Calu3 (cell line): ENCODE results near the gene TWIST2. TPM values are rescaled to one million over a fixed set of nuclear protein-coding genes. Genes with fewer than 3 reads are reported as not detected.

Experiments
- BruUV-seq: library from RNA; stranded (reverse); fragments of 400-500 nt; replicated peaks from 2 replicates; lab custom pipeline; 2021; lab: Mats Ljungman, UMichigan
- CTCF ChIA-PET: fragments of 300-600 bp; sonication (Branson Sonifier 250); formaldehyde crosslinking; loops from one replicate; lab custom pipeline; 2022; ENCODE audit warnings: antibody characterized with exemption; lab: Charles Lee
- DNase-seq: peaks from one replicate; pipeline ENCODE4 v3.0.0; 2022
- H3K27ac Mint-ChIP-seq: one replicate; pipeline ENCODE4 v1.8.0; 2022; ENCODE audit warnings: mixed read lengths; ENCODE audit not compliant: unreplicated experiment
- H3K27me3 Mint-ChIP-seq: one replicate; pipeline ENCODE4 v1.8.0; 2022; ENCODE audit warnings: mixed read lengths; ENCODE audit not compliant: unreplicated experiment
- H3K36me3 Mint-ChIP-seq: one replicate; pipeline ENCODE4 v1.8.0; 2022; ENCODE audit warnings: mild to moderate bottlenecking, moderate library complexity, mixed read lengths; ENCODE audit not compliant: insufficient read depth, unreplicated experiment
- H3K4me1 Mint-ChIP-seq: one replicate; pipeline ENCODE4 v1.8.0; 2022; ENCODE audit warnings: mild to moderate bottlenecking, low read depth, mixed read lengths; ENCODE audit not compliant: unreplicated experiment
- H3K4me3 Mint-ChIP-seq: one replicate; pipeline ENCODE4 v1.8.0; 2022; ENCODE audit warnings: mild to moderate bottlenecking, low read depth, moderate library complexity, mixed read lengths; ENCODE audit not compliant: unreplicated experiment
- H3K9me3 Mint-ChIP-seq: one replicate; pipeline ENCODE4 v1.8.0; 2022; ENCODE audit warnings: low read depth, mixed read lengths; ENCODE audit not compliant: unreplicated experiment
- intact Hi-C: fragments of 100-400 bp; cut with micrococcal nuclease; formaldehyde crosslinking; loops from one replicate; pipeline ENCODE4 v1.10.0; 2022; ENCODE audit not compliant: unreplicated experiment
- total RNA-seq: library from RNA; stranded (reverse); gene quantifications from 2 replicates; pipeline ENCODE4 v1.2.3, GENCODE V29; 2022
- TF ChIP-seq, protein P1 (sequence below): fragments of 200-600 bp; IDR thresholded peaks from one replicate; pipeline ENCODE4 v1.8.0; 2022; ENCODE audit warnings: antibody characterized with exemption; ENCODE audit not compliant: unreplicated experiment

The TWIST2 gene
- total RNA-seq, 1 experiment from 2014 or later, result not detected

GRCh38 chr2:238888781-238889180 lies 40.9 kb downstream of the TWIST2 start:
- Mint-ChIP-seq H3K27me3 (peaks cover 72% of the 10 kb centered on the region), H3K4me3 (no peak overlapping the region), H3K4me1 (no peaks in the 10 kb centered on the region), H3K9me3 (no peaks in the 10 kb centered on the region), H3K36me3 (peaks cover 3% of the 10 kb centered on the region), H3K27ac (no peak overlapping the region)
- intact Hi-C loops, result no loop called here
- DNase-seq, result no peak
- no TSS peak for BruUV-seq
- TF ChIP-seq, protein P1, sequence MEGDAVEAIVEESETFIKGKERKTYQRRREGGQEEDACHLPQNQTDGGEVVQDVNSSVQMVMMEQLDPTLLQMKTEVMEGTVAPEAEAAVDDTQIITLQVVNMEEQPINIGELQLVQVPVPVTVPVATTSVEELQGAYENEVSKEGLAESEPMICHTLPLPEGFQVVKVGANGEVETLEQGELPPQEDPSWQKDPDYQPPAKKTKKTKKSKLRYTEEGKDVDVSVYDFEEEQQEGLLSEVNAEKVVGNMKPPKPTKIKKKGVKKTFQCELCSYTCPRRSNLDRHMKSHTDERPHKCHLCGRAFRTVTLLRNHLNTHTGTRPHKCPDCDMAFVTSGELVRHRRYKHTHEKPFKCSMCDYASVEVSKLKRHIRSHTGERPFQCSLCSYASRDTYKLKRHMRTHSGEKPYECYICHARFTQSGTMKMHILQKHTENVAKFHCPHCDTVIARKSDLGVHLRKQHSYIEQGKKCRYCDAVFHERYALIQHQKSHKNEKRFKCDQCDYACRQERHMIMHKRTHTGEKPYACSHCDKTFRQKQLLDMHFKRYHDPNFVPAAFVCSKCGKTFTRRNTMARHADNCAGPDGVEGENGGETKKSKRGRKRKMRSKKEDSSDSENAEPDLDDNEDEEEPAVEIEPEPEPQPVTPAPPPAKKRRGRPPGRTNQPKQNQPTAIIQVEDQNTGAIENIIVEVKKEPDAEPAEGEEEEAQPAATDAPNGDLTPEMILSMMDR, result no peak
- CTCF ChIA-PET, result no interaction called here

- BruUV-seq, result no TSS peak
Observed at GRCh38 chr2:238890131-238890530, 42.2 kb downstream of the TWIST2 start.

DNA sequence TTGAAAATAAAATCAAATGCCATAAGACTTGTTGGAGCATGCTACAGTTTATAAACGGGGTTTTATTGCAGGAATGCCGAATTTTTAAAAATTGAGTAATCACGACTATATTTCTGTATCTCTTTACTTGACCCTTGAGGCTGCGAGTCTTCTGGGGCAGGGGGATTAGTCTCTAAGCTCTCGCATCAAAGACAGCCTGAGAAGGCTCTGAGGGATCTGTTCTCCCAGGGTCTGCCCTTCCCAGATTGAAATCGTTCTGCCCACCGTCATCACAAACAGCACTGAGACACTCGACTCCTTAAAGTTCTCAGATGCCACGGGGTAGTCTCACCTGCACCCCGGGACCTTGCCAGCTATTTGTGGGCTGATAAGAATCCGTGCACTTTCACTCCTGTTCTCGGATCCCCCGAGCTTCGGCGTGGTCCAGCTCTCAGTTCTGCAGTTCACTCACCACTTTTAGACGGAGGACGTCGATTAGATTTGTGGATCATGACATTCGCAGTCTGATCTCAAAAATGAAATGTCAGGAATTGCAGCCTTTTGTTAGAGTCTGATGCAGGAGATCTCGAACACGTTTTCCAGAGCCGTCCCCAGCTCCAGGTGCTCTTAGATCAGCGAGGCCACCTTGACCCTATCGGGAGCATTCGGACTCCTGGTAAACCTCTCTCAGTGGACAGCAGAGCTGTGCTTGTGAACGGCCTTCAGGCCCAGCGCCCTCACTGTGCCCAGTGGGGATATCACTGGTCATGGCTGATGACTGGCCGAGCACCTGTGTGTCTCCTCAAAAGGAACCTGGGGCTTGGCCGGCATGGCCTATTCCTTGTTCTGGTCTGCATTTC lies 43.0 kb downstream of the TWIST2 start:
- peaks cover 52% of the 10 kb centered on the region for H3K27me3 Mint-ChIP-seq
- intact Hi-C loops, result no loop called here
- BruUV-seq, result no TSS peak
- TF ChIP-seq, protein P1, result no peak
- peaks cover 9% of the 10 kb centered on the region for H3K4me1 Mint-ChIP-seq
- no peaks in the 10 kb centered on the region for H3K9me3 Mint-ChIP-seq
- no peak overlapping the region for H3K27ac Mint-ChIP-seq
- no peak overlapping the region for H3K4me3 Mint-ChIP-seq
- peaks cover 3% of the 10 kb centered on the region for H3K36me3 Mint-ChIP-seq
- DNase-seq, result no peak
- CTCF ChIA-PET, result no interaction called here

More at GRCh38 chr2:238890131-238890530, 42.2 kb downstream of the TWIST2 start:
- no peak overlapping the region for H3K4me3 Mint-ChIP-seq
- DNase-seq, result no peak
- H3K4me1 Mint-ChIP-seq, result peaks cover 1% of the 10 kb centered on the region
- H3K27me3 Mint-ChIP-seq, result peaks cover 59% of the 10 kb centered on the region
- no peak overlapping the region for H3K27ac Mint-ChIP-seq
- H3K36me3 Mint-ChIP-seq, result peaks cover 3% of the 10 kb centered on the region
- H3K9me3 Mint-ChIP-seq, result no peaks in the 10 kb centered on the region
- TF ChIP-seq, protein P1, result no peak
- intact Hi-C loops, result no loop called here
- CTCF ChIA-PET, result no interaction called here

DNA sequence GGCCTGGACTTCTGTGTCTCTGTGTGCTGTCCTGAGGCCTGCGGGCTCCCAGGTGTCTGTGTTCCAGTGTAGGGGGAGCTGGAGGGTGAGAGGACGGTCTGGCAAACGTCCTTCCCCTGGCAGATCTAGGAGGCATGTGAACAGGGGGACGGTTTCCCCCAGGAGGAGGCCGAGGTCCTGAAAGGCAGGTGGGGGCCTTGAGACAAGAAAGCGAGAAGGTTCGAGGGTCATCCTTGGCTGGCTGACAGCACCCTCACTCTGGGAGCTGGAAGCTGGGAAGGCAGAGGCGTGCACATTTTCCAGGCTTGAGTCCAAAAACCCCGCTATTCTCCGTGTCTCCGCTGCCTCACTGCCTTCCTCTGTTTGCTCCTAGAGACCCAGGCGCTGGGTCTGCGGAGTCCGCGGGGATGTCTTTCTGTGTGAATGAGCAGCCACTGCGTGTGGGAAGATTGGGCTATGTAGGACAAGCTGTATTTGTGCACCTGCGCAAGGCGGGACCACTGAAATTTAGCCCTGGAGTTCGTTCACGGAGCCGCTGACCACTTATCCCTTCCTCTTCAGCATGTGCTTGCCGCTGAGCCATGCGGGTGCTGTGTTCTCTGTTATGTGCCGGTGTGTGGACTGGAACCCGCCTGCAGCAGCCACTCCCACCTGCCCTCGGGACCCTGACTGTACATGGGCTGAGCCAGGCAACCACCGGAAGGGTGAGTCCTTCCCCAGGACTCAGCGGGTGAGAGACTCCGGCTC lies 43.7 kb downstream of the TWIST2 start:
- Mint-ChIP-seq H3K27ac (no peak overlapping the region), H3K27me3 (peaks cover 44% of the 10 kb centered on the region), H3K4me1 (peaks cover 9% of the 10 kb centered on the region), H3K4me3 (no peak overlapping the region), H3K9me3 (no peaks in the 10 kb centered on the region), H3K36me3 (peaks cover 3% of the 10 kb centered on the region)
- TF ChIP-seq, protein P1, result no peak
- DNase-seq, result no peak
- BruUV-seq, result no TSS peak
- intact Hi-C loops, result no loop called here
- CTCF ChIA-PET, result no interaction called here
